ENCODE measurements around the gene NR6A1.

The NR6A1 gene

DNA sequence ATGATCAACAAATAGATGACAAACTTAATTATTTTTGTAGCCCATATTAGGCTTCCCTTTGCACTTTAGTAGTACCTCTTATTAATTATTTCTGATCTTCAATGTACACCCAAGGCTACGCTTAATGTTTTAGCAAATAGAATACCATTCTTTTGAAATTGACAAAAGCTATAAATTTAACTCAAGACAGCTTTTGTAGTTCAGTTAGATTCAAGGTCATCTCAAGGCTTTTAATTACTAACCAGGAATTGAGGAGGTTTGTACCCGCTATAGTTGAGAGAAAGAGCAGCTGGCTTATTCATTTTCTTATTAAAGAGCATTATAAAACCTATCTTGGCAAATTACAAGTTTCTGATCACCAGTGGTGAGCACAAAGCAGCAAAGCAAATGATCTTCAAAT, 15.1 kb downstream of the NR6A1 start:
- TF ChIP-seq, protein P1, sequence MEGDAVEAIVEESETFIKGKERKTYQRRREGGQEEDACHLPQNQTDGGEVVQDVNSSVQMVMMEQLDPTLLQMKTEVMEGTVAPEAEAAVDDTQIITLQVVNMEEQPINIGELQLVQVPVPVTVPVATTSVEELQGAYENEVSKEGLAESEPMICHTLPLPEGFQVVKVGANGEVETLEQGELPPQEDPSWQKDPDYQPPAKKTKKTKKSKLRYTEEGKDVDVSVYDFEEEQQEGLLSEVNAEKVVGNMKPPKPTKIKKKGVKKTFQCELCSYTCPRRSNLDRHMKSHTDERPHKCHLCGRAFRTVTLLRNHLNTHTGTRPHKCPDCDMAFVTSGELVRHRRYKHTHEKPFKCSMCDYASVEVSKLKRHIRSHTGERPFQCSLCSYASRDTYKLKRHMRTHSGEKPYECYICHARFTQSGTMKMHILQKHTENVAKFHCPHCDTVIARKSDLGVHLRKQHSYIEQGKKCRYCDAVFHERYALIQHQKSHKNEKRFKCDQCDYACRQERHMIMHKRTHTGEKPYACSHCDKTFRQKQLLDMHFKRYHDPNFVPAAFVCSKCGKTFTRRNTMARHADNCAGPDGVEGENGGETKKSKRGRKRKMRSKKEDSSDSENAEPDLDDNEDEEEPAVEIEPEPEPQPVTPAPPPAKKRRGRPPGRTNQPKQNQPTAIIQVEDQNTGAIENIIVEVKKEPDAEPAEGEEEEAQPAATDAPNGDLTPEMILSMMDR (IDR thresholded peaks at IDR 0.05; ENCODE audit: low read depth, low read length): no peak
- Histone ChIP-seq H3K9me3 (no peaks in the 10 kb centered on the region), H3K4me3 (ENCODE audit: low read depth, low read length) (no peak overlapping the region), H3K36me3 (no peaks in the 10 kb centered on the region), H3K4me1 (no peaks in the 10 kb centered on the region), H3K27me3 (peaks cover 59% of the 10 kb centered on the region)
- DNase-seq: no peak

DNA sequence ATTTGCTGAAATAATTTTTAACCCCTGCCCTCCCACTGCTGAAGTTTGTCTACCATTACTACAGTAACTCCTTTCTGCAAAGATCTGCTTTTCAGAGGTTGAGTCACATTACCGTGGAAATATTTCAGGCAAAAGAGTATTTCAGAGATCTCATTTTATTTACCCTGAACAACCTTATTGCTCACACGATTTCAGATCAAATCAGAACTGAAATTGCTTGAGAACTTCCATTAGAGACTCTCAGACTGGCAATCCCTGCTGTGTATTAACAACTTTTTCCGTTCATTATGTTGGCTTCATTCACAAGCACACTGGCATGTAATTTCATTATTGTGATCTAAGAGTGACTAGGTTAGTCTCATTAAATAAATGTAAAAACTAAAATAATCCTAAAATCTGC, 16.1 kb downstream of the NR6A1 start:
- peaks cover 52% of the 10 kb centered on the region for H3K27me3 ChIP-seq
- H3K4me3 ChIP-seq (ENCODE audit: low read depth, low read length): no peak overlapping the region
- no peaks in the 10 kb centered on the region for H3K9me3 ChIP-seq
- no peak for DNase-seq
- no peaks in the 10 kb centered on the region for H3K4me1 ChIP-seq
- TF ChIP-seq, protein P1 (IDR thresholded peaks at IDR 0.05; ENCODE audit: low read depth, low read length): no peak
- H3K36me3 ChIP-seq: no peaks in the 10 kb centered on the region

DNA sequence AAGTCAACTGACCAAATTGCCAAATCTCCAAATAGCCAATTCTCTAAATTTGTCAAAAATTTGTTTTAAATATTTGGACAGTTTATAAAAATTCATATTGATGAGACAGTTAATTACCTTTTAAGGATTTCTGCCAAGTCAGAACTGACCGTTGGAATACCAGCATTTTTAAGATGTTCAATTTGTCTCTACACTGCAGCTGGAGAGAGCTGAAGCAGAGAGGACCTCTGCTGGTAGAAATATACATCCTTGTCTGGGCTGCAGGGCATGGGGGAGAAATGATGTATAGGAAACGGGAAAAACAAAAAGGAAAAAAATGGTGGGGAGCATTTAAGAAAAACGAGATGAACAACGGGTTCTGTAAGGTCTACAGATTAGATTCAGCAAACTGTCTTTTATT, 16.8 kb downstream of the NR6A1 start:
- TF ChIP-seq, protein P1 (IDR thresholded peaks at IDR 0.05; ENCODE audit: low read depth, low read length): peak; percentile 75
- no peaks in the 10 kb centered on the region for H3K36me3 ChIP-seq
- peak; percentile 17 for DNase-seq
- no peaks in the 10 kb centered on the region for H3K4me1 ChIP-seq
- peaks cover 47% of the 10 kb centered on the region for H3K27me3 ChIP-seq
- H3K4me3 ChIP-seq (ENCODE audit: low read depth, low read length): no peak overlapping the region
- no peaks in the 10 kb centered on the region for H3K9me3 ChIP-seq

DNA sequence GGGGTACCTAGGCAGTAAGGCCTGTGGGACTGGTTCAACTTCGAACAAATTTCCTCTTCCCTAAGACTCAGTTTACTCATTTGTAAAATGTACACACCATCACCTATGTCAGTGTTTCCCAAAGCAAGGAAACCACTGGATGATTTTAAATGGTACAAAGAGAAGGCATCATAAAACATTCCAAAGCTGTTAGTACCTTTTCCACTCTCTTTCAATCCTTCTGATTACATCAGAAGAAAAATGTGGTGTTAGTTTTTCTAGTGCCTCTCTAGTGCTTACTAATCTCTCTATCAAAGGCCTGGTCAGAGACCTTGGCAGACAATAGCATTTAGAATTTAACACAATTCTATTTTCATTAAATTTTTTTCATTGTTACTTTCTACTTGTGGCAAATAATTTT, 18.1 kb downstream of the NR6A1 start:
- DNase-seq: no peak
- Histone ChIP-seq H3K4me1 (no peaks in the 10 kb centered on the region), H3K36me3 (no peaks in the 10 kb centered on the region)

DNA sequence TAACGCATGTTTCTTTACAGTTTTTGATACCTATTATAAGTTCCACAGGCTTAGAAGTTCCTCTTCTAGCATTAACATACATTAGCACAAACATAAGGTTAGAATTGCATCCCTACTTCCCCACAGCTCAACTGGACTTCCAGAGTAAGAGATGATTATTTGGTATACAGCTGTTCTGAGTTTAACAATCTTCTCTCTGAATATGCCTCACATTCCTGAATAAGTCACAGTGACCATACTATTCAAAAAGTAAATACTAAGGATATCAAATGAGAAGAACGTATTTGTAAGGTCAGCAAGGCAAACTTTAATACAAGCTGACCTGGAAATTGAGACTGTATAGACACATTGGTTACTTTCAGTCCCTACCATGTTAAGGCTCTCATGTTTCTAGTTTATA, 21.3 kb downstream of the NR6A1 start:
- TF ChIP-seq, protein P1 (IDR thresholded peaks at IDR 0.05; ENCODE audit: low read depth, low read length): no peak
- H3K4me1 ChIP-seq: no peaks in the 10 kb centered on the region
- no peak overlapping the region for H3K4me3 ChIP-seq (ENCODE audit: low read depth, low read length)
- no peaks in the 10 kb centered on the region for H3K36me3 ChIP-seq
- peaks cover 5% of the 10 kb centered on the region for H3K27me3 ChIP-seq
- H3K9me3 ChIP-seq: no peaks in the 10 kb centered on the region
- DNase-seq: no peak

More for the DNA sequence above, 18.1 kb downstream of the NR6A1 start:
- TF ChIP-seq, protein P1 (IDR thresholded peaks at IDR 0.05; ENCODE audit: low read depth, low read length): no peak
- Histone ChIP-seq H3K27me3 (peaks cover 35% of the 10 kb centered on the region), H3K4me3 (ENCODE audit: low read depth, low read length) (no peak overlapping the region), H3K9me3 (no peaks in the 10 kb centered on the region)

DNA sequence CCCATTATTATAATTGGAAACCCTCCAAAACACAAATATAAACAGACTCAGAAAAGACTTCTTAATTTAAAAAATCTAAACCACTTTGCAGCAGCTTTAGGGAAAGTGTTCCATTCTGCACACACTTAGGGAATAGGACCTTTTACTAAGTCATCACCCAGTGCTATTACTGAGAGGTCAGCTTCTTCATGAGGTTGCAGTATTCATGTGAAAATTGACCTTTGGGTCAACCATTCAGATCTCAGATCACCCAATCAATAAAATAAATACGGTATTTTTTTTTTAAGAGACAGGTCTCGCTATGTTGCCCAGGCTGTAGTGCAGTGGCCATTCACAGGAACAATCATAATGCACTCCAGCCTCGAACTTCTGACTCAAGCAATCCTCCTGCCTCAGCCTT, 21.8 kb downstream of the NR6A1 start:
- Histone ChIP-seq H3K9me3 (no peaks in the 10 kb centered on the region), H3K27me3 (no peaks in the 10 kb centered on the region), H3K36me3 (no peaks in the 10 kb centered on the region), H3K4me1 (no peaks in the 10 kb centered on the region), H3K4me3 (ENCODE audit: low read depth, low read length) (no peak overlapping the region)
- TF ChIP-seq, protein P1 (IDR thresholded peaks at IDR 0.05; ENCODE audit: low read depth, low read length): no peak
- DNase-seq: no peak
